Measurements from ENCODE around the gene CHTF18.

Gene CHTF18

GRCh38 chr16:843771-844170, 55.4 kb downstream of the CHTF18 start:
- no peak for DNase-seq

- DNase-seq, result no peak
Measured at GRCh38 chr16:844638-845350, 56.4 kb downstream of the CHTF18 start.

- no peak for DNase-seq
Measured at GRCh38 chr16:845351-845745, 56.9 kb downstream of the CHTF18 start.

GRCh38 chr16:847151-847550, 58.7 kb downstream of the CHTF18 start:
- no peak for DNase-seq
